ENCODE measurements around the gene EDN1.
"Not testable (repeated sequence)": the region's sequence is repeated elsewhere in the genome, so short reads cannot be mapped to it uniquely, and the experiment has no call there.

Gene EDN1

GRCh38 chr6:12295558-12296254, 5.5 kb downstream of the EDN1 start:
- DNase-seq: no peak

DNA sequence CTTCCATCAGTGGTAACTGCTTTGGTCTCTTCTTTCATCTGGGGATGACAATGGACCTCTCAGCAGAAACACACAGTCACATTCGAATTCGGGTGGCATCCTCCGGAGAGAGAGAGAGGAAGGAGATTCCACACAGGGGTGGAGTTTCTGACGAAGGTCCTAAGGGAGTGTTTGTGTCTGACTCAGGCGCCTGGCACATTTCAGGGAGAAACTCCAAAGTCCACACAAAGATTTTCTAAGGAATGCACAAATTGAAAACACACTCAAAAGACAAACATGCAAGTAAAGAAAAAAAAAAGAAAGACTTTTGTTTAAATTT, 6.1 kb downstream of the EDN1 start:
- DNase-seq: no peak

DNA sequence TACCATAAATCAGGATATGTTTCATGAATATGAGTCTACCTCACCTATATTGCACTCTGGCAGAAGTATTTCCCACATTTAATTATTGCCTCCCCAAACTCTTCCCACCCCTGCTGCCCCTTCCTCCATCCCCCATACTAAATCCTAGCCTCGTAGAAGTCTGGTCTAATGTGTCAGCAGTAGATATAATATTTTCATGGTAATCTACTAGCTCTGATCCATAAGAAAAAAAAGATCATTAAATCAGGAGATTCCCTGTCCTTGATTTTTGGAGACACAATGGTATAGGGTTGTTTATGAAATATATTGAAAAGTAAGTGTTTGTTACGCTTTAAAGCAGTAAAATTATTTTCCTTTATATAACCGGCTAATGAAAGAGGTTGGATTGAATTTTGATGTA, 6.4 kb downstream of the EDN1 start:
- DNase-seq: no peak

DNA sequence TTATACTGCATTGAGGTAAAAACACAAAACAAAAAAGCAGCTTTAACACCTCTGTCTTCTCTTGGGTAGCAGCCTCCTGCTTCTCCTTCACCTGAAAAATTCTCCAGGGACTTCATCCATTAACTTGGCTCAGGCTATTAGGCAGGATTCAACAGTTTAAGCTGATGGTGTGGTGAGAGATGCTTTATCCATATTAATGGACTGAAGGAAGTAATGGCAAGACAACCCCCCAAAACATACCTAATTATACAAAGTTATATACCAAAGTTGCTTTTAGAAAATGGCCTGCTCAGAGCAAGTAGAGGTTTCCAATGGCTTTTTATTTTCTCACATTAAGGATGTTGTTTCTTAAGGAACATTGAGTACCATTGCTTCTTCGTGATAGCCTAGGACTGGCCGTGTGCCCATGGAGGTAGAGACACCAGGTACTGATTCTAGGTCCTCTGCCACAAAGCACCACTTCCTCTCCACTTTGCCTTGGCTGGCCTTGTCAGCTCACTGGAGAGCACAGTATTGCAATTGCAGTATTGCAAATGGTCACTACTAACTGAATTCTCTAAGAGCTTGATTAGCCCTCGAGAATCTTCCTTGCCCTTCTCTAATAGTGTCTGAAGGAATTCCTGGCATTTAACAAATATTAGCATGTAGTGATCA, 7.3 kb downstream of the EDN1 start:
- DNase-seq: no peak

DNA sequence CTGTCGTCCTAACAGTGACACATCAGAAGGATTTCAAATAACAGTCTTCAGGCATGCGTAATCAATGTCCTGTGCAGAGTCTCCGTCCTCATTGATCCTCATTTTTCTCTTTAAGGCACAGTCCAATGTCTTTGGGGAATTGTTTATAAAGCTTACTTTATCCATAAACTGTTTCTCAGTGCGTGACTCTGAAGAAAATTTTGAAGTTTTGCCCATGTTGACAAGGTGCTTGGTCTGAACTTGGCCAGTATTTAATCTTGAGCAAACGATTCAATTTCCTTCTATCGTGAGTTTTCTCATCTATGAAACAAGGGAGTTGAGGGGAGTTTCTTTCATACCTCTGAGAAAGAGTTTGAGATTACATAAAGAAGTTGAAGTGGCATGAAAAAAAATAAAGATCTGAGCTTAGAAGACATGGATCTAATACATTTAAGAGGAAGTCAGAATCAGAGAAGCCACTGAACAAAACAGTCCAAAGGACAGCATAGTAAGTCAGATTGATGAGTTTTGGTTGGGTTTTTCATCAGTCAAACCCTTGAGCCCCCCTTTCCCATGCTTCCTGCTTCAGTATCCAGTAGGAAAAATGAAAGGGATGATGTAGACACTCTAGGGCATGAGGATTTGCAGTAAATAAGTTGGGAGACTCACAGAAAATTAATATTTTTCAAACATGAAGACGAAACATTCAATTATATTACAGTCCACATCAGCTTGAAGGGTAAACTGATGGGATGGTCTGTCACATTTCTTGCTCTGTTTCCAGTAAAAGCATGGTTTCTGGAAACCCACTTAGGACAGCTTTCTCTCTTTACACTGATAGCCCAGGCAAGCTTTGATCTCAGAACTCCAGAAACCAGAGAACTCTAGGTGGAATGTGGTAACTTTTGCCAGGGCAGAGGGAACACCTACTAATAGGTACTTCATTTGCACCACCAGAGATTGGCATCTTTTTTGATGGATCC, 8.1 kb downstream of the EDN1 start:
- DNase-seq: no peak

DNA sequence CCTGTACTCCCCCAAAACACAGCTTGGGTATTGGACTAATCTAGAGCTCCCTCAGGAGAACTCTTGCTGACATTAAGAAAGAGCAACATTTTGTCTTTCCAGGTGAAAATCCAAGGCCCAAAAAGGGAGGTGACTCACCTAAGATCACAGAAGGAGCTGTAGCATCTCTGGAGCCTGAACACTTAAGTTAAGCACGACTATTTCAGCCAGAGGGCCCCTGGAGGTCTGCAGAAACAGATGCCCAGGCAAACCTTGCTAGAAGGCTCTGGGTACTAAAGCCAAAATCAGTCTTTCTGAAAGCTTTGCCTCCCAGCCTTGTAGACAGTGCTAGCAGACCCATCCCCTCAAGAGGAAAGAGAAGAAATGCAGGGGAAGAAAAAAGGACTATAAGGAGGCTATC, 8.8 kb downstream of the EDN1 start:
- no peak for DNase-seq

DNA sequence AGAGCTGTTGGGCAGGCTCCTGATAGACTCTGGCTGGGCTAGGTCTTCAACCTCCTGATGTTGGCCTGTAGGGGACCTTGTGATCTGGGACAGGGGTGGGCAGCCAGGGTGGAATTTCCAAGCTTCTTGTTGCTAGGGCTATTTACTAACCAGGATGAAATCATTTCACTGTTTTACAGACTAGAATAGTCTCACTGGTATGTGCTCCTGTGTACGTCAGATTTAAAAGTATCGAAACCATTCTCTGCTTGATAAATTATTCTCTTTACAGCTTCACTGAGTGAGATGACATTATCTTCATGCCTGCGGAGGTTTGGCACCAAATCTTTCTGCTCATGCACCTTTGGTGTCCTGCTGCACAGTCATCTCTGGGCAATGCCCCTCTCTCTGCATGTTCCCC, 10.9 kb downstream of the EDN1 start:
- no peak for DNase-seq

DNA sequence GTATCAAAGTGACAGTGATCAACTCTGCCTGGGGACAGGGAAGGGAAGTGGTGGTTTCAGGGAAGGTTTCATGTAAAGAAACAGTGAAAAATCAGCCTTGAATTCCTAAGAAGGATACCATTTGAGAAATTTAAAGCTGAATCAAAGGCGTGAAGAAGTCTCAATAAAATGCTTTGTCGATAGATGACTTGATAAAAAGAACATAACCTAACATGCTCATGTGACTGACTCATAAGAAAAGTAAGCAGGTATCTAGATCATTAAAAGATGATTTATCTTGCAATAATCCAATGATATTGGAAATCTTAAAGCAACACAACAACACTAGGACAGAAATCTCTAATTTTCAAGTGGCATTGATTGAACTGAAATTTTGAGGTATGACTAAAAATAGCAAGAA, 14.3 kb downstream of the EDN1 start:
- no peak for DNase-seq

DNA sequence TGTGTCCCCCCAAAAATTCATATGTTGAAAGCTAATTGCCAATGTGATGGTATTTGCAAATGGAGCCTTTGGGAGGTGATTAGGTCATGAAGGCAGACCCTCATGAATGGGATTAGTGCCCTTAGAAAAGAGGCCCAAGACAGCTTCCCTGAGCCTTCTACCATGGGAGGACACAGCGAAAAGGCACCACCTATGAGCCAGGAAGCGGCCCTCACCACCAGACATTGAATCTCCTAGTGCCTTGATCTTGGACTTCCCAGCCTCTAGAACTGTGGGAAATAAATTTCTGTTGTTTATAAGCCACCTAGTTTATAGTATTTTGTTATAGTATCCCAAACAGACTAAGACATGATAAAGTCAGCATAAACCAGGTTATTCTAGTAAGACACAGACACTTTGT, 18.9 kb downstream of the EDN1 start:
- DNase-seq: no peak

DNA sequence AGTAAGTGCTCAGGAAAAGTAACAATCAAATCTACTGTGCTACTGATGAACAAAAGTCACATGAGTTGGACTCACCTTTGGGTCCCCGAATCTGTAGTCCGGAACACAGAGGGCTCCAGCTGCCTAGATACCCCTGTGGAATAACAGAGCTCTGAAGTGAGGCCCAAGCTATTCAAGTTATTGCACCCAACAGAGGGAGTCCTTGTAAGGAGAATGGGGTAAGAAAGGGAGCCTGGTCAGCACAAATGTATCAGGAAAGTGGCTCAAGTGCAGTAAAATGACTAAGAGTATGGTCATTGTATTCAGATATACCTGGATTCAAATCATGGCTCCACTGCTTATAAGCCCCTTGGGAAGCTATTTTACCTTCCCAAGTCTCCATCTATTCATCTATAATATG, 20.9 kb downstream of the EDN1 start:
- DNase-seq: no peak

DNA sequence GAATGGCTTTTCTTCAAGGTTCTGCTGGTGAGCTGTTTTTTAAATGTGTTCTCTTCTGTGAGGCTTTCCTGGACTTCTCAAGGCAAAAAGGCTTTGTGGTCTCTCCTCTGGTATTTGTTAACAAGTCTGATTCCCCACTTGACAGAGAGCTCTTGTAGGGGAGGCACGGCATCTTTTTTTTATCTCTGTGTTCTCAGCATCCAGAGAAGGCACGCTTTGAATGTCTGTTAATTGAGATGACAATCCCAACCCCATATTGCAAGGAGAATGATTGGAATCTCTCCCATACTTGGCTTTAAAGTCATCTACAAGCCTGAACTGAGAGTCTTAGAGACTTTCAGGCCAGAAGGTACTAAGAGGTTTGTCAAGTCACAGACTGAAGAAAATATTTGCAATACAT, 22.6 kb downstream of the EDN1 start:
- DNase-seq: no peak

GRCh38 chr6:12313306-12313991, 23.3 kb downstream of the EDN1 start:
- DNase-seq: no peak

GRCh38 chr6:12313992-12314589, 23.9 kb downstream of the EDN1 start:
- no peak for DNase-seq

GRCh38 chr6:12314751-12315150, 24.6 kb downstream of the EDN1 start:
- DNase-seq: no peak

GRCh38 chr6:12315292-12316081, 25.3 kb downstream of the EDN1 start:
- DNase-seq: no peak

GRCh38 chr6:12318749-12319148, 28.6 kb downstream of the EDN1 start:
- DNase-seq: no peak

GRCh38 chr6:12320074-12320473, 29.9 kb downstream of the EDN1 start:
- not testable (repeated sequence) for DNase-seq

GRCh38 chr6:12324099-12324498, 33.9 kb downstream of the EDN1 start:
- DNase-seq: no peak

- DNase-seq: no peak
These were observed 34.6 kb downstream of the EDN1 start for GRCh38 chr6:12324748-12325147.

- DNase-seq: no peak
These were observed 35.7 kb downstream of the EDN1 start for GRCh38 chr6:12325872-12326271.

DNA sequence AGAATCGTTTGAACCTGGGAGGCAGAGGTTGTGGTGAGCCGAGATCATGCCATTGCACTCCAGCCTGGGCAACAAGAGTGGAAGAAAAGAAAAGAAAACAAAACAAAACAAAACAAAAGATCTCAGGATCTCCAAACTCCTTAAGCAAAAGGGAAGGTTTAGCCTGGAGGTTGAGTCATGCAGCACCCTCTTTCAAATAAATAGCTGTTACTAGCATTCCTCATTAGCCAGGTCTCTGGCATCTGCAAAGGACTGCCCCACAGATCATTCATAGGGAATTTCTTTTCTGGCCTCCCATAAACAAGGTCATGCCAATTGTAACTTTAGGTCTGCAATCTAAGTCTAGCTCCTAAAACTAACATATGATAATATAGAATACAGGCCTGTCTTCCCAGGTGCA, 37.2 kb downstream of the EDN1 start:
- DNase-seq: no peak

GRCh38 chr6:12327988-12328387, 37.8 kb downstream of the EDN1 start:
- no peak for DNase-seq

Data from stimulated activated CD4-positive, alpha-beta T cell treated with anti-CD3 and anti-CD28 coated beads, Interleukin-4, amount 100 ng/mL, for 24 hours (primary cell).